Panc1 (cell line): ENCODE measurements around the gene KCNAB2. TPM values are rescaled to one million over a fixed set of nuclear protein-coding genes. Genes with fewer than 3 reads are reported as not detected.

Experiments used
- ATAC-seq: fragments of 200-7000 bp; cut with Tn5 transposase; 2 replicates; pipeline ENCODE4 v1.9.1; 2020; ENCODE audit warnings: mild to moderate bottlenecking, moderate library complexity
- BruUV-seq: library from RNA; stranded (reverse); fragments of 400-500 nt; replicated peaks from 2 replicates; lab custom pipeline; 2021; lab: Mats Ljungman, UMichigan
- CTCF ChIA-PET: fragments of 300-600 bp; sonication (Branson Sonifier 250); formaldehyde crosslinking; loops from one replicate; lab custom pipeline; 2022; ENCODE audit warnings: antibody characterized with exemption; lab: Charles Lee
- POLR2A ChIA-PET: fragments of 300-600 bp; sonication (Branson Sonifier 250); formaldehyde crosslinking; loops from one replicate; lab custom pipeline; 2022; ENCODE audit warnings: antibody characterized with exemption; lab: Charles Lee
- DNase-seq: peaks from one replicate; pipeline ENCODE4 v3.0.0-alpha.2; 2010; ENCODE audit warnings: low read depth, low spot score
- H3K27ac ChIP-seq: 2 replicates; pipeline ENCODE4 v1.5.1; 2011; ENCODE audit warnings: mild to moderate bottlenecking, low read length, inconsistent platforms
- H3K27me3 ChIP-seq: fragments of 200-500 bp; sonication (Bioruptor generic); 2 replicates; pipeline ENCODE4 v1.6.0; 2014; ENCODE audit warnings: low read length, inconsistent platforms; ENCODE audit not compliant: control insufficient read depth, insufficient read depth
- H3K36me3 ChIP-seq: fragments of 200-500 bp; sonication (Bioruptor generic); 2 replicates; pipeline ENCODE4 v1.5.1; 2014; ENCODE audit warnings: inconsistent platforms, mild to moderate bottlenecking, low read length, moderate library complexity; ENCODE audit not compliant: control insufficient read depth, insufficient read depth
- H3K4me1 ChIP-seq: 2 replicates; pipeline ENCODE4 v1.5.1; 2011; ENCODE audit warnings: inconsistent platforms, mild to moderate bottlenecking, low read length, moderate library complexity; ENCODE audit not compliant: control insufficient read depth, insufficient read depth
- H3K4me3 ChIP-seq, 2 experiments: 2 replicates each; pipeline ENCODE4 v1.5.1; 2011 to 2012; ENCODE audit warnings: low read depth in 2 of 2, low read length in 2 of 2, mild to moderate bottlenecking in 2 of 2, inconsistent platforms in 1 of 2, moderate library complexity in 1 of 2
- H3K9me3 ChIP-seq: fragments of 200-500 bp; sonication (Bioruptor generic); 2 replicates; pipeline ENCODE4 v1.5.1; 2014; ENCODE audit warnings: low read depth, mild to moderate bottlenecking, inconsistent platforms, low read length, moderate library complexity; ENCODE audit not compliant: control insufficient read depth, insufficient read depth
- POLR2AphosphoS5 ChIP-seq: IDR thresholded peaks from 2 replicates; pipeline ENCODE4 v1.6.1; 2012; ENCODE audit warnings: mild to moderate bottlenecking, low read depth, low read length, moderate library complexity
- SIN3A ChIP-seq: IDR thresholded peaks from 2 replicates; pipeline ENCODE4 v1.6.1; 2012; ENCODE audit warnings: low read depth, mild to moderate bottlenecking, low read length, moderate library complexity, borderline replicate concordance; ENCODE audit not compliant: insufficient read depth
- TCF7L2 ChIP-seq: IDR thresholded peaks from 2 replicates; pipeline ENCODE4 v1.6.1; 2011; ENCODE audit warnings: mild to moderate bottlenecking, low read depth, low read length, inconsistent platforms
- in situ Hi-C: cut with HindIII; loops from 2 replicates; pipeline ENCODE4 v1.10.0; 2016; ENCODE audit warnings: low sequenced_read_pairs, low pct_unique_long_range_greater_than_20kb
- intact Hi-C: fragments of 100-400 bp; cut with micrococcal nuclease; formaldehyde crosslinking; loops from one replicate; pipeline ENCODE4 v1.10.0; 2022; ENCODE audit not compliant: unreplicated experiment
- total RNA-seq: library from RNA; stranded (reverse); gene quantifications from one replicate; pipeline ENCODE4 v1.2.1, GENCODE V29; 2021; ENCODE audit not compliant: unreplicated experiment
- TF ChIP-seq, protein P1 (sequence below): fragments of 450-650 bp; IDR thresholded peaks from 2 replicates; pipeline ENCODE4 v1.5.1; 2017; ENCODE audit warnings: mild to moderate bottlenecking
- TF ChIP-seq, protein P2 (sequence below), 2 experiments: IDR thresholded peaks; 2 replicates each; pipeline ENCODE4 v1.6.1; 2011 to 2012; ENCODE audit warnings: low read depth in 2 of 2, control low read depth in 1 of 2, low read length in 1 of 2, mild to moderate bottlenecking in 1 of 2, moderate library complexity in 1 of 2; ENCODE audit not compliant: insufficient read depth in 1 of 2

The KCNAB2 gene
- total RNA-seq, 1 experiment from 2014 or later = 27.6 TPM

DNA sequence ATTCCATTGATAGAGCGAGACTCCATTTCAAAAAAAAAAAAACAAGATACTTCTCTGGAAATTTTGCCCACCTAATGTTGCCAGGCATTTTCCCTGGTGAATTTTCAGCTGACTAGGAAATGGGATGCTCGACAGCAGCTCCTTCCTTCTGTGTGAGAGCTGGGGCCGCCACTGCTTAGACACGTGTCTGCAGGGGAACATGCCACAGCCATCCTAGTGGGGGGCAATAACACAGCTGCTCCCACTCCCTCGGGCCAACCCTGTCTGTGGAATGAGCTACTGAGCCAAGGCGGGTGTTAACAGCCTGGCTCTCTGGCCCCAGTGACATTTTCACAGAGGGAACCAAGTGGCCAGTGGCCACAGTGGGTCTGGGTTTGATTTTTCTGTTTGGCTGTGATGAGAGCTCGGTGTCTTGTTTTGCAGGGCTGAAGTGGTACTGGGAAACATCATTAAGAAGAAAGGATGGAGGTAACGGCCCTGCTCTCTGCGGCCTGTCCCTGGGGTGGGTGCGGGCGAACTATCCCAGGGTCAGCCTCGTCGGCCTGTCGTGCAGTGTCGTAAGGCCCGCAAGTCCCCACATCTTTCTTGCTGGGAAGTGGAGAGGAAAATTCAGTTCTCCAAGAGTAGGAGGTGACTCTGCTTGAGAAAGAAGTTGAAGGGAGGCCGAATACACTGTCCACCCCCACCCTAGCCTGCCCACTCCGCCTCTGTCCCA lies 39.2 kb downstream of the KCNAB2 start:
- DNase-seq (no peak), ATAC-seq (no peak)
- ChIA-PET CTCF (no interaction called here), POLR2A (no interaction called here)
- in situ Hi-C loops = no loop called here
- Histone ChIP-seq H3K9me3 (no peaks in the 10 kb centered on the region), H3K36me3 (no peaks in the 10 kb centered on the region), H3K27me3 (no peaks in the 10 kb centered on the region), H3K27ac (no peak overlapping the region), H3K4me3 (no peak overlapping the region), H3K4me1 (no peaks in the 10 kb centered on the region)
- TF ChIP-seq POLR2AphosphoS5 = no peak
- no peak for TF ChIP-seq TCF7L2
- TF ChIP-seq, protein P1, sequence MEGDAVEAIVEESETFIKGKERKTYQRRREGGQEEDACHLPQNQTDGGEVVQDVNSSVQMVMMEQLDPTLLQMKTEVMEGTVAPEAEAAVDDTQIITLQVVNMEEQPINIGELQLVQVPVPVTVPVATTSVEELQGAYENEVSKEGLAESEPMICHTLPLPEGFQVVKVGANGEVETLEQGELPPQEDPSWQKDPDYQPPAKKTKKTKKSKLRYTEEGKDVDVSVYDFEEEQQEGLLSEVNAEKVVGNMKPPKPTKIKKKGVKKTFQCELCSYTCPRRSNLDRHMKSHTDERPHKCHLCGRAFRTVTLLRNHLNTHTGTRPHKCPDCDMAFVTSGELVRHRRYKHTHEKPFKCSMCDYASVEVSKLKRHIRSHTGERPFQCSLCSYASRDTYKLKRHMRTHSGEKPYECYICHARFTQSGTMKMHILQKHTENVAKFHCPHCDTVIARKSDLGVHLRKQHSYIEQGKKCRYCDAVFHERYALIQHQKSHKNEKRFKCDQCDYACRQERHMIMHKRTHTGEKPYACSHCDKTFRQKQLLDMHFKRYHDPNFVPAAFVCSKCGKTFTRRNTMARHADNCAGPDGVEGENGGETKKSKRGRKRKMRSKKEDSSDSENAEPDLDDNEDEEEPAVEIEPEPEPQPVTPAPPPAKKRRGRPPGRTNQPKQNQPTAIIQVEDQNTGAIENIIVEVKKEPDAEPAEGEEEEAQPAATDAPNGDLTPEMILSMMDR = no peak
- TF ChIP-seq SIN3A = no peak
- TF ChIP-seq, protein P2, sequence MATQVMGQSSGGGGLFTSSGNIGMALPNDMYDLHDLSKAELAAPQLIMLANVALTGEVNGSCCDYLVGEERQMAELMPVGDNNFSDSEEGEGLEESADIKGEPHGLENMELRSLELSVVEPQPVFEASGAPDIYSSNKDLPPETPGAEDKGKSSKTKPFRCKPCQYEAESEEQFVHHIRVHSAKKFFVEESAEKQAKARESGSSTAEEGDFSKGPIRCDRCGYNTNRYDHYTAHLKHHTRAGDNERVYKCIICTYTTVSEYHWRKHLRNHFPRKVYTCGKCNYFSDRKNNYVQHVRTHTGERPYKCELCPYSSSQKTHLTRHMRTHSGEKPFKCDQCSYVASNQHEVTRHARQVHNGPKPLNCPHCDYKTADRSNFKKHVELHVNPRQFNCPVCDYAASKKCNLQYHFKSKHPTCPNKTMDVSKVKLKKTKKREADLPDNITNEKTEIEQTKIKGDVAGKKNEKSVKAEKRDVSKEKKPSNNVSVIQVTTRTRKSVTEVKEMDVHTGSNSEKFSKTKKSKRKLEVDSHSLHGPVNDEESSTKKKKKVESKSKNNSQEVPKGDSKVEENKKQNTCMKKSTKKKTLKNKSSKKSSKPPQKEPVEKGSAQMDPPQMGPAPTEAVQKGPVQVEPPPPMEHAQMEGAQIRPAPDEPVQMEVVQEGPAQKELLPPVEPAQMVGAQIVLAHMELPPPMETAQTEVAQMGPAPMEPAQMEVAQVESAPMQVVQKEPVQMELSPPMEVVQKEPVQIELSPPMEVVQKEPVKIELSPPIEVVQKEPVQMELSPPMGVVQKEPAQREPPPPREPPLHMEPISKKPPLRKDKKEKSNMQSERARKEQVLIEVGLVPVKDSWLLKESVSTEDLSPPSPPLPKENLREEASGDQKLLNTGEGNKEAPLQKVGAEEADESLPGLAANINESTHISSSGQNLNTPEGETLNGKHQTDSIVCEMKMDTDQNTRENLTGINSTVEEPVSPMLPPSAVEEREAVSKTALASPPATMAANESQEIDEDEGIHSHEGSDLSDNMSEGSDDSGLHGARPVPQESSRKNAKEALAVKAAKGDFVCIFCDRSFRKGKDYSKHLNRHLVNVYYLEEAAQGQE (IDR thresholded peaks at IDR 0.05; ENCODE audit: insufficient read depth in 1 of 2, low read depth in 2 of 2, low read length in 1 of 2) = no peak
- no TSS peak for BruUV-seq
- intact Hi-C loops = no loop called here

DNA sequence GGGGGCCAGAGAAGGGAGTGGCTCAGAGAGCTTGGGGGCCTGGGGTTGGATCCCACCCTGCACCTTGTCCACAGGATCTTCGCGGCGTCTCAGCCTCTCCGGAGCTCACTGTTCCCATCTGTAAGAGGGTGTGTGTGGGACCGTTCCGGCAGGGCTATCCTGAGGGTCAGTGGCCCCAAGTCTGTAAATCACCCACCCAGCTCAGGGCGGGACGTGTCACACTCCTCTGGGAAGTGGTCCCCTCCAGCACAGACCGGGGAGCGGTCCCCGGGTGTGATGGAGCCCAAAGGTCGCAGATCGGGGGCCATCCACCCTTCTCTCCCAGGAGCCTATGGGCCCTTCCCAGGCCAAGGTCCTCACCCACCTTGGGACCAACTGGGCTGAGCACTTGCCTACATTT lies 40.0 kb downstream of the KCNAB2 start:
- BruUV-seq = no TSS peak
- no peaks in the 10 kb centered on the region for H3K9me3 ChIP-seq
- ChIA-PET CTCF (no interaction called here), POLR2A (no interaction called here)
- no peak overlapping the region for H3K27ac ChIP-seq
- DNase-seq (no peak), ATAC-seq (no peak)
- TF ChIP-seq, protein P2 (IDR thresholded peaks at IDR 0.05; ENCODE audit: insufficient read depth in 1 of 2, low read depth in 2 of 2, low read length in 1 of 2) = no peak
- TF ChIP-seq SIN3A = no peak
- TF ChIP-seq TCF7L2 = no peak
- no peak for TF ChIP-seq POLR2AphosphoS5
- TF ChIP-seq, protein P1 = no peak
- H3K36me3 ChIP-seq = no peaks in the 10 kb centered on the region
- intact Hi-C loops = no loop called here
- no peaks in the 10 kb centered on the region for H3K27me3 ChIP-seq
- in situ Hi-C loops = no loop called here
- no peak overlapping the region for H3K4me3 ChIP-seq
- H3K4me1 ChIP-seq = no peaks in the 10 kb centered on the region
